HG03039 (cell line): Measurements from ENCODE around the gene TBC1D25.

Experiments used
- ATAC-seq: cut with Tn5 transposase; IDR thresholded peaks from one replicate; pipeline ENCODE4 v1.9.1; 2021; ENCODE audit warnings: mild to moderate bottlenecking, moderate library complexity; ENCODE audit not compliant: unreplicated experiment

TBC1D25 gene

GRCh38 chrX:48539345-48540027, at the start of gene TBC1D25:
TBC1D25 (plus strand) TSS chrX:48539714; CDS start chrX:48539798, 84 bp downstream.
- peak; percentile 67 for ATAC-seq

GRCh38 chrX:48489892-48490291, 49.6 kb upstream of the TBC1D25 start:
- no peak for ATAC-seq

DNA sequence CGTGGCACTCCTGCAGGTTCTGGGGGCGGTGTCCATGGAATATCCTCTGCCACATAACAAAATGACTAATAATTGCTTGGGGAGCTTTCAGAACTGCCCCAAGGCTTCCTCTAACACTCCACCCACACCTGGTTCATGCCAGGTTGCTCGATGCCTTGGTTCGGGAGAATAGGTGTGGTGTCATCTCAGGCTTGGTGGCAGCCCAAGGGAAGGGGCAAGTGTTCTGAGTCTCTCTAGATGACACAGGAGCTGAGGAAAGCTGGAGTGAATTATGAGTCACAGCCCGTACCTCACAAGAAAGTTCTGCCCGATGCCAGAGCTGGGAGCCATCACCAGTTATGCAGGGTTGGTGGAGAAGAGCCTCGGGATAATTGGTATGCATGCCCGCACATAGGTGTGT, 48.9 kb upstream of the TBC1D25 start:
- no peak for ATAC-seq

DNA sequence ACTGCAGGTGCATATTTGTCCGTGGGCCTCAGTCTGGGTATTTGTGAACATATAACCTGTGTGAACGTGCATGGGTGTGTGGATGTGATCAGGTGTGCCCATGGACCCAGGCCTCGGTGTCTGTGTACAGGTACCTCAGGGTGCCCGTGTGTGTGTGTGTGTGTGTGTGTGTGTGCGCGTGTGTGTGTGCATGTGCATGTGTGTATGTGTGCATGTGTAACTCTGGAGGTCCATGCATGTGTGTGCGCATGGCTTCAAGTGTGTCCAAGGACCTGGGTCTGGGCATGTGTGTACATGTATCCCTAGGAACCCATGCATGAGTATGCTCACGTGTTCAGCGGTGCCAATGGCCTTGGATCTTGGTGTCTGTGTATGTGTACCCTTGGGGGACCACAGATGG, 47.7 kb upstream of the TBC1D25 start:
- ATAC-seq, result no peak

GRCh38 chrX:48492293-48492910, 47.1 kb upstream of the TBC1D25 start:
- ATAC-seq, result no peak

- ATAC-seq, result no peak
These were observed 45.6 kb upstream of the TBC1D25 start for GRCh38 chrX:48493890-48494364.

GRCh38 chrX:48496660-48497059, 42.9 kb upstream of the TBC1D25 start:
- ATAC-seq, result no peak

GRCh38 chrX:48497871-48498270, 41.6 kb upstream of the TBC1D25 start:
- no peak for ATAC-seq

- no peak for ATAC-seq
These were observed 41.1 kb upstream of the TBC1D25 start for GRCh38 chrX:48498374-48498809.

- ATAC-seq, result no peak
These were observed 35.3 kb upstream of the TBC1D25 start for GRCh38 chrX:48504261-48504660.

GRCh38 chrX:48505481-48505880, 34.0 kb upstream of the TBC1D25 start:
- ATAC-seq, result no peak

GRCh38 chrX:48507246-48507645, 32.3 kb upstream of the TBC1D25 start:
- no peak for ATAC-seq

DNA sequence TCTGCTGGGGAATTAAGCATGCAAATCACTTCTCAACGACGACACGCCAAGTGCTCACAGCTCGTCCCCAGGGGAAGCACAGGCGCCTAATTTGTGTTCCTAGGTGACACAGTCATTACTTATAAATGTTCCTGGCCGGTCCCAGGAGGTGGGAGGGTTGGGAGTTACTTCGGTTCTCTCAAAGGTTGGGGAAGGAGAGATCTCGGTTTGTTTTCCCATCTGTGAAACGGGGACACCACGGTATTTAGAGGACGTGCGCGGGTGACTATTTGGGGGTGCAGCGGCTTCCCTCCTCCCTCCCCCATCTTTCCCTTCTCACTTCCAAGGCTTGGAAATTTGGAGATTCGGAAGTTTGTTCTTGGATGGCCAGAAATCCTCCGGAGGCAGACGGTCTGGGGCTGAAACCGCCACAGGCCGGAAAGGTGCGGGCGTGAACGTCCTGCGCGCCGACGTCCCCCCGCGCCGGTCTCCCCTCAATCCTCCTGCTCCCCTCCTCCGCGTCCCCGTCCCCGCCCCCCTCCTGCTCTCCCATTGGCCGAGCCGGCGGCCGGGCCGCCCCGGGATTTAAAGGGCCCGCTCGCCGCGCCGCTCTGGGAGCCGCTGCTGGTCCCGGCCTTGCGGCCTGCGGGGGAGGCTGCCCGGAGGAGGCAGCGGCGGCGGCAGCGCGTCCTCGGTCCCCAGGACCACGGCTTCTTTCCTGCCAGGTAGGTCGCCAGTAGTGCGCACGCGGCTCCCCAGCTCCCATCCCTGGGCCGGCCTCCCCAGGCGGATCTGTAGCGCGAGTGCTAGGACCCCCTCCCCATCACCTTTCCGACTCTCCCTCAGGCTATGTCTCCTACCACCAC, 30.9 kb upstream of the TBC1D25 start, which contains the start of gene PORCN:
PORCN (plus strand) TSS at position 593 of the 845 bp plus-strand sequence. CDS start 829 bp downstream, outside the sequence.
- ATAC-seq, result peak; percentile 78

DNA sequence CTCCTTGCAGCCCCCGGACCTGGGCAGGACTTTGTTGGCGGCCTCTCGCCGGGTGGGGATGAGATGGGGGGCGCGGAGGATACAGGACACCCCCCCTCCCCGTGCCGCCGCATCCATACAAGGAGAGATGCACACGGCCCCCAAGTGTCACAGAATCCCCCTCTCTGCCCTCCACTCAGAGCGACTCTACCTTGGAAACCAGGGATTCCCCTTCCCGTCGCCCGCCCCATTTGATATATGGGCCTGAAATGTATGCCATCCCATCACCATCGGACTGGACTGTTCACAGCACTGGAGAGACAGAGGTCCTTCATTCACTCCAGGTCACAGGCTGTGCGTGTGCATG, 30.3 kb upstream of the TBC1D25 start:
- no peak for ATAC-seq

DNA sequence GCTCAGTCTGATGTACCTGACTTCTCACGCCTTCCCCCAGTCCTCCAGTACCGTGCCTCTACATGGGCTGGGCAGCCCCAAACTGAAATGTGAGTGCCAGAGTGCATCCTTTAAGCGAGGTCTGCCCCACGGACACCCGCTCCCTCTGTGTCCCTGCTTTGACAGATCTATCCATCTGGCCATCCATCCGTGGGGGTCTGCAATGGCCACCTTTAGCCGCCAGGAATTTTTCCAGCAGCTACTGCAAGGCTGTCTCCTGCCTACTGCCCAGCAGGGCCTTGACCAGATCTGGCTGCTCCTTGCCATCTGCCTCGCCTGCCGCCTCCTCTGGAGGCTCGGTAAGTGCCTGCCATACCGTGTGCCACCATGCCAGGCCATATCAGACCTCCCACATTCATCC, 29.9 kb upstream of the TBC1D25 start:
- no peak for ATAC-seq

- no peak for ATAC-seq
These were observed 28.0 kb upstream of the TBC1D25 start for GRCh38 chrX:48511560-48511959.

DNA sequence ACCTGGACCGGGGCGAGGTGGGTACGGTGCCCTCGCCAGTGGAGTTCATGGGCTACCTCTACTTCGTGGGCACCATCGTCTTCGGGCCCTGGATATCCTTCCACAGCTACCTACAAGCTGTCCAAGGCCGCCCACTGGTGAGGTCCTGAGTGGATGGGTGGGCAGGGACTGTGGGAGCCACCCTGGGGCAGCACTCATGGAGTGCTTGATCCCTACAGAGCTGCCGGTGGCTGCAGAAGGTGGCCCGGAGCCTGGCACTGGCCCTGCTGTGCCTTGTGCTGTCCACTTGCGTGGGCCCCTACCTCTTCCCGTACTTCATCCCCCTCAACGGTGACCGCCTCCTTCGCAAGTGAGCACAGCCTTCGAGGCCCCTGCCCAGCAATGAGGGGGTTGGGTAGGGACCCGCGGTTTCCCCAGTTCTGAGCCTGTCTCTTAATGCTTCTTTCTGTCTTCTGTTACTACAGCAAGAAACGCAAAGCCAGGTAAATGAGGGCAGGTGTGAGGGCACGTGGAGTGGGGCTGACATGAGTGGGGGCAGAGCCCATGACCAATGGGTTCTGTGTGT, 27.1 kb upstream of the TBC1D25 start:
- ATAC-seq, result no peak

- no peak for ATAC-seq
These were observed 25.8 kb upstream of the TBC1D25 start for GRCh38 chrX:48513670-48514069.

DNA sequence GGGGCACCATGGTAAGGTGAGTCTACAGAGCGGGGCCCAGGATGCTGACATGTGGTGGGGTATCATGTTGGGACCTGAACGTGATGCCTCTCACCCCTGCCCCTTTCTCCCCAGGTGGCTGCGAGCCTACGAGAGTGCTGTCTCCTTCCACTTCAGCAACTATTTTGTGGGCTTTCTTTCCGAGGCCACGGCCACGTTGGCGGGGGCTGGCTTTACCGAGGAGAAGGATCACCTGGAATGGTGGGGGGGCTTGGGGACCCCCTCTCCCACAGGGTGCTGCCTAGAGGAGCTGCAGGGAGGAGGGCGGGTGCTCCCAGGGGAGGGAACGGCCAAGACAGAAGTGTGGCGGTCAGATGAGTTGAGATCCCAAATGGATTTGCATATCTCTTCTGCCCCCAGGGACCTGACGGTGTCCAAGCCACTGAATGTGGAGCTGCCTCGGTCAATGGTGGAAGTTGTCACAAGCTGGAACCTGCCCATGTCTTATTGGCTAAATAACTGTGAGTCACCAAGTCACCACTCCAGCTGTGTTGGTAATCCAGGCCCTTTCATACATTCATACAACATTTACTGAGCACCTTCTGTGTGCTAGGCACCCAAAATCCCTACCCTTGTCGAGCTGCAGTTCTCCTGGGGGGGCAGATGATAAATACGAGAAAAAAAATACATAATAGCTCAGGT, 25.2 kb upstream of the TBC1D25 start:
- no peak for ATAC-seq

DNA sequence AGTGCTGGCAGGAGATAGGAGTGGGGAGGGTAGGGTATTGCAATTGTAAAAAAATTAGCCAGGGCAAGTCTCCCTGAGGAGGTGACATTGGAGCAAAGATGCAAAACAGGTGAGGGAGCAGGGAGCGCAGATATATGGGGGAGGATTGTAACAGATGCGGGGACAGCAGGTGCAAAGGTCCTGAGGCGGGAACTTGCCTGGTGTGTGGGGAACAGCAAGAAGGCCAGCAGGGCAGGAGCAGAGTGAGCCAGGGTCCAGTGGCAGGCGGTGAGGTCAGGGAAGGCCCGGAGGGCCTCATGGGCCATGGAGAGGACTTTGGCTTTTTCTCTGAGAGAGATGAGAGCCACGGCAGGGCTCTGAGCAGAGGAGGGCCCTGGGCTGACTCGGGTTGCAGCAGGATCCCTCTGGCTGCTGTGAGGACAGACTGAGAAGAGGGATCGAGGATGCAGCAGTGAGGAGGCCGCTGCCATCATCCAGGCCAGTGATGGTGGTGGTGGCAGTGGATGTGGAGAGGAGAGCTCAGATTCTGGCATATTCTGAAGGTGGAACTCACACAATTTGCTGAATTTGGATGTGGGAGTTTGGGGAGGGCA, 24.6 kb upstream of the TBC1D25 start:
- ATAC-seq, result no peak
